ENCODE results near the gene SOWAHA. TPM values are rescaled to one million over a fixed set of nuclear protein-coding genes. Genes with fewer than 3 reads are reported as not detected.
A peak's percentile ranks its signal among the peaks of the same experiment; 100 is the strongest.

SOWAHA gene
- total and polyA plus RNA-seq, 2 donors (not counting 1 experiment from before 2014, with no cell fraction given): not detected

DNA sequence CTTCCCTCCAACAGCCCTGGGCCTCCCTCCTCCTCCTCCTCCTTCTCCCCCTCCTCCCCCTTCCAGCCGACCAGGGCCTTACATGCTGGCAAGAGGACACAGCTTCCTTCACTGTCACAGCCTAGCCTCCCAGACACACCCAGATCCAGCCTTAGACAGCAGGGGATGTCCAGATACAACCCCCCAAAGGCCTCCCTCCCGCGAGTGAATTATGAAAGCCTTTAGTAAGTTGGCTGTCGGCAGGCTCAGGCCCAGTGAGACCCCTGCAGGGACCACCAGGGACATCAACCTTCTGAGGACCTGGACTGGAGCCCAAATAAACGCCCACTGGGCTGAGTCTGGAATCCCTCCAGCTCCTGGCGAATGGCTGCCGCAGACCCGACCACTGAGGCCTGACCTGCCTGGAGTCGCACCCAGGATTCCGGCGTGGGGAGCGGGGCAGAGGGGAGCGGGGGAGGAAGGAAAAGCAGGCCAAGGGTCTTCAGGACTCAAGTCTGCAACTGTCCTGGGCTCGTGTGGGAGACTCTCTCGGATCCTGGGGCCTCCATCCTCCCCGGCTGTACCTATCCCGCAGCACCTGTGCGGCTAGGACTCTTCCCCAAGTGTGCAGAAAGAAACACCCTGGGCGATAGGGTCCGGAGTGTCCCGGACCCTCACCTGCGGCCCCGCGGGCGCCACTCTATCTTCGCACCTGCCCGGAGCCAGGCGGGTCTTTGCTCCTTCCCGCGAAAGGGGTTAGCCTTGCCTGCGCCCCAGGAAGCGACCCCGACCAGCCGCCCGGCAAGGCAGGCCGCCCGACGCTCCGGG is 36.8 kb upstream of the SOWAHA start:
- intact Hi-C loops (cut with micrococcal nuclease): no loop called here
- CTCF ChIA-PET: interaction anchor here (1.0 kb wide), 1 partner anchor 390 kb away, joined by 3 read pairs; no protein-coding TSS in a partner anchor
- Histone ChIP-seq H3K4me2 (replicated peaks; ENCODE audit: low read depth, low read length, poor library complexity, severe bottlenecking) (peak overlapping the region; percentile 96), H3K36me3 (replicated peaks in 1 of 2; ENCODE audit: control extremely low read depth in 1 of 2, control insufficient read depth in 1 of 2, extremely low read depth in 1 of 2, insufficient read depth in 2 of 2, low read length in 1 of 2) (no peaks in the 10 kb centered on the region), H3K79me2 (ENCODE audit: control insufficient read depth, insufficient read depth, low read length) (no peaks in the 10 kb centered on the region), H3K4me1 (ENCODE audit: control insufficient read depth in 2 of 2, insufficient read depth in 2 of 2, low read length in 2 of 2) (peaks cover 14 to 16% of the 10 kb centered on the region in 2 donors), H4K20me1 (ENCODE audit: control insufficient read depth, insufficient read depth, low read length, poor library complexity, severe bottlenecking) (no peaks in the 10 kb centered on the region), H3K9me3 (ENCODE audit: control extremely low read depth in 1 of 3, control insufficient read depth in 2 of 3, insufficient read depth in 1 of 3, low read length in 2 of 3) (peaks cover 0 to 9% (median 2%) of the 10 kb centered on the region in 3 donors), H2AFZ (ENCODE audit: insufficient read depth, low read depth, low read length, poor library complexity, severe bottlenecking) (peak overlapping the region; percentile 80), H3K9ac (ENCODE audit: low read length) (peak overlapping the region; percentile 78), H3K27ac (ENCODE audit: low read length in 2 of 2) (no peak overlapping the region), H3K4me3 (ENCODE audit: control extremely low read depth in 1 of 5, extremely low read depth in 1 of 5, insufficient read depth in 1 of 5, low read depth in 2 of 5, low read length in 4 of 5) (peak overlapping the region in 4 of 5 experiments; percentile 17 to 82 (median 64)), H3K27me3 (replicated peaks in 1 of 4; ENCODE audit: control extremely low read depth in 1 of 4, control insufficient read depth in 3 of 4, insufficient read depth in 4 of 4, low read length in 3 of 4) (peaks cover 2 to 40% (median 29%) of the 10 kb centered on the region in 4 experiments)
- POLR2A ChIA-PET: interaction anchor here (0.5 to 0.6 kb wide), 2 partner anchors 10 to 199 kb away, joined by 3 to 7 read pairs; no protein-coding TSS in a partner anchor
- no peak for ATAC-seq (ENCODE audit: low read depth)
- TF ChIP-seq EZH2 (IDR thresholded peaks at IDR 0.05; ENCODE audit: borderline replicate concordance, insufficient read depth, low read depth, low read length, poor library complexity, severe bottlenecking): no peak
- TF ChIP-seq, protein P1, sequence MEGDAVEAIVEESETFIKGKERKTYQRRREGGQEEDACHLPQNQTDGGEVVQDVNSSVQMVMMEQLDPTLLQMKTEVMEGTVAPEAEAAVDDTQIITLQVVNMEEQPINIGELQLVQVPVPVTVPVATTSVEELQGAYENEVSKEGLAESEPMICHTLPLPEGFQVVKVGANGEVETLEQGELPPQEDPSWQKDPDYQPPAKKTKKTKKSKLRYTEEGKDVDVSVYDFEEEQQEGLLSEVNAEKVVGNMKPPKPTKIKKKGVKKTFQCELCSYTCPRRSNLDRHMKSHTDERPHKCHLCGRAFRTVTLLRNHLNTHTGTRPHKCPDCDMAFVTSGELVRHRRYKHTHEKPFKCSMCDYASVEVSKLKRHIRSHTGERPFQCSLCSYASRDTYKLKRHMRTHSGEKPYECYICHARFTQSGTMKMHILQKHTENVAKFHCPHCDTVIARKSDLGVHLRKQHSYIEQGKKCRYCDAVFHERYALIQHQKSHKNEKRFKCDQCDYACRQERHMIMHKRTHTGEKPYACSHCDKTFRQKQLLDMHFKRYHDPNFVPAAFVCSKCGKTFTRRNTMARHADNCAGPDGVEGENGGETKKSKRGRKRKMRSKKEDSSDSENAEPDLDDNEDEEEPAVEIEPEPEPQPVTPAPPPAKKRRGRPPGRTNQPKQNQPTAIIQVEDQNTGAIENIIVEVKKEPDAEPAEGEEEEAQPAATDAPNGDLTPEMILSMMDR (IDR thresholded peaks at IDR 0.05): no peak
- H3K27me3 Mint-ChIP-seq: peaks cover 29% of the 10 kb centered on the region
- H3K9me3 Mint-ChIP-seq (ENCODE audit: insufficient read depth): no peaks in the 10 kb centered on the region
- peak; percentile 47 for DNase-seq
- WGBS (ENCODE audit: insufficient coverage): 20% methylated on average over 37 of the region's 39 CpGs
- peaks cover 8% of the 10 kb centered on the region for H3K4me1 Mint-ChIP-seq
- H3K4me3 Mint-ChIP-seq: peak overlapping the region; percentile 75
- H3K27ac Mint-ChIP-seq: no peak overlapping the region

DNA sequence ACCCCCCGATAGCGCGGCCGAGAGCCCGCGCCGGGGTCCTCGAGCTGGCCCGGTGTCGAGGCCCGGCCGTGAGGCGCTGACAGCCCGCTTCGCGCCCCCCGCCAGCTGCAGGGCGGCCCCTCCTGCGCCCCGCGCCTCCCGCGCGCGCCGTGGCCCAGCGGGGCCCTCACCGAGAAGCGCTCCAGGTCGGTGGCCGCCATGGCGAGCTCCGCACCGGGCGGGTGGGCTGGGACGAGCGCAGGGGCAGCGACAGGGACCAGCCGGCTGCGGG is 36.2 kb upstream of the SOWAHA start:
- H3K27me3 Mint-ChIP-seq: peaks cover 35% of the 10 kb centered on the region
- H3K36me3 ChIP-seq (replicated peaks in 1 of 2; ENCODE audit: control extremely low read depth in 1 of 2, control insufficient read depth in 1 of 2, extremely low read depth in 1 of 2, insufficient read depth in 2 of 2, low read length in 1 of 2): no peaks in the 10 kb centered on the region

More for the DNA sequence above, 36.2 kb upstream of the SOWAHA start:
- H3K9ac ChIP-seq (ENCODE audit: low read length): peak overlapping the region; percentile 78
- peaks cover 0 to 9% (median 2%) of the 10 kb centered on the region in 3 donors for H3K9me3 ChIP-seq (ENCODE audit: control extremely low read depth in 1 of 3, control insufficient read depth in 2 of 3, insufficient read depth in 1 of 3, low read length in 2 of 3)
- Mint-ChIP-seq H3K27ac (no peak overlapping the region), H3K4me3 (no peak overlapping the region), H3K9me3 (ENCODE audit: insufficient read depth) (no peaks in the 10 kb centered on the region), H3K4me1 (peaks cover 8% of the 10 kb centered on the region)
- H3K27ac ChIP-seq (ENCODE audit: low read length in 2 of 2): no peak overlapping the region
- peak overlapping the region; percentile 96 for H3K4me2 ChIP-seq (replicated peaks; ENCODE audit: low read depth, low read length, poor library complexity, severe bottlenecking)
- H3K4me3 ChIP-seq (ENCODE audit: control extremely low read depth in 1 of 5, extremely low read depth in 1 of 5, insufficient read depth in 1 of 5, low read depth in 2 of 5, low read length in 4 of 5): peak overlapping the region in 4 of 5 experiments; percentile 58 to 82 (median 64)
- no peaks in the 10 kb centered on the region for H3K79me2 ChIP-seq (ENCODE audit: control insufficient read depth, insufficient read depth, low read length)
- peaks cover 14 to 16% of the 10 kb centered on the region in 2 donors for H3K4me1 ChIP-seq (ENCODE audit: control insufficient read depth in 2 of 2, insufficient read depth in 2 of 2, low read length in 2 of 2)
- peaks cover 2 to 40% (median 32%) of the 10 kb centered on the region in 4 experiments for H3K27me3 ChIP-seq (replicated peaks in 1 of 4; ENCODE audit: control extremely low read depth in 1 of 4, control insufficient read depth in 3 of 4, insufficient read depth in 4 of 4, low read length in 3 of 4)
- H4K20me1 ChIP-seq (ENCODE audit: control insufficient read depth, insufficient read depth, low read length, poor library complexity, severe bottlenecking): no peaks in the 10 kb centered on the region
- no peak for DNase-seq
- CTCF ChIA-PET: no interaction called here
- peak overlapping the region; percentile 80 for H2AFZ ChIP-seq (ENCODE audit: insufficient read depth, low read depth, low read length, poor library complexity, severe bottlenecking)
- 0% methylated on average over 40 of the region's 40 CpGs for WGBS (ENCODE audit: insufficient coverage)
- no peak for TF ChIP-seq EZH2 (IDR thresholded peaks at IDR 0.05; ENCODE audit: borderline replicate concordance, insufficient read depth, low read depth, low read length, poor library complexity, severe bottlenecking)
- TF ChIP-seq, protein P1 (IDR thresholded peaks at IDR 0.05): no peak
- no peak for ATAC-seq (ENCODE audit: low read depth)
- intact Hi-C loops (cut with micrococcal nuclease): no loop called here
- POLR2A ChIA-PET: interaction anchor here (0.6 kb wide), 1 partner anchor 23 kb away, joined by 11 read pairs; no protein-coding TSS in a partner anchor
